Epithelial cell of esophagus (primary cell): ENCODE data around the gene AKAP1.

Source experiments
- DNase-seq: peaks from one replicate; pipeline ENCODE4 v3.0.0; 2010; ENCODE audit warnings: low read depth
- H3K4me3 ChIP-seq: 2 replicates; pipeline ENCODE4 v1.5.1; 2011; ENCODE audit warnings: mild to moderate bottlenecking, low read length, control low read depth
- TF ChIP-seq, protein P1 (sequence below): IDR thresholded peaks from 2 replicates; pipeline ENCODE4 v1.5.1; 2011; ENCODE audit warnings: low read depth, mild to moderate bottlenecking, low read length, control low read depth, inconsistent platforms; ENCODE audit not compliant: insufficient read depth; ENCODE audit errors: missing control alignments

Gene AKAP1, protein sequence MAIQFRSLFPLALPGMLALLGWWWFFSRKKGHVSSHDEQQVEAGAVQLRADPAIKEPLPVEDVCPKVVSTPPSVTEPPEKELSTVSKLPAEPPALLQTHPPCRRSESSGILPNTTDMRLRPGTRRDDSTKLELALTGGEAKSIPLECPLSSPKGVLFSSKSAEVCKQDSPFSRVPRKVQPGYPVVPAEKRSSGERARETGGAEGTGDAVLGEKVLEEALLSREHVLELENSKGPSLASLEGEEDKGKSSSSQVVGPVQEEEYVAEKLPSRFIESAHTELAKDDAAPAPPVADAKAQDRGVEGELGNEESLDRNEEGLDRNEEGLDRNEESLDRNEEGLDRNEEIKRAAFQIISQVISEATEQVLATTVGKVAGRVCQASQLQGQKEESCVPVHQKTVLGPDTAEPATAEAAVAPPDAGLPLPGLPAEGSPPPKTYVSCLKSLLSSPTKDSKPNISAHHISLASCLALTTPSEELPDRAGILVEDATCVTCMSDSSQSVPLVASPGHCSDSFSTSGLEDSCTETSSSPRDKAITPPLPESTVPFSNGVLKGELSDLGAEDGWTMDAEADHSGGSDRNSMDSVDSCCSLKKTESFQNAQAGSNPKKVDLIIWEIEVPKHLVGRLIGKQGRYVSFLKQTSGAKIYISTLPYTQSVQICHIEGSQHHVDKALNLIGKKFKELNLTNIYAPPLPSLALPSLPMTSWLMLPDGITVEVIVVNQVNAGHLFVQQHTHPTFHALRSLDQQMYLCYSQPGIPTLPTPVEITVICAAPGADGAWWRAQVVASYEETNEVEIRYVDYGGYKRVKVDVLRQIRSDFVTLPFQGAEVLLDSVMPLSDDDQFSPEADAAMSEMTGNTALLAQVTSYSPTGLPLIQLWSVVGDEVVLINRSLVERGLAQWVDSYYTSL

DNA sequence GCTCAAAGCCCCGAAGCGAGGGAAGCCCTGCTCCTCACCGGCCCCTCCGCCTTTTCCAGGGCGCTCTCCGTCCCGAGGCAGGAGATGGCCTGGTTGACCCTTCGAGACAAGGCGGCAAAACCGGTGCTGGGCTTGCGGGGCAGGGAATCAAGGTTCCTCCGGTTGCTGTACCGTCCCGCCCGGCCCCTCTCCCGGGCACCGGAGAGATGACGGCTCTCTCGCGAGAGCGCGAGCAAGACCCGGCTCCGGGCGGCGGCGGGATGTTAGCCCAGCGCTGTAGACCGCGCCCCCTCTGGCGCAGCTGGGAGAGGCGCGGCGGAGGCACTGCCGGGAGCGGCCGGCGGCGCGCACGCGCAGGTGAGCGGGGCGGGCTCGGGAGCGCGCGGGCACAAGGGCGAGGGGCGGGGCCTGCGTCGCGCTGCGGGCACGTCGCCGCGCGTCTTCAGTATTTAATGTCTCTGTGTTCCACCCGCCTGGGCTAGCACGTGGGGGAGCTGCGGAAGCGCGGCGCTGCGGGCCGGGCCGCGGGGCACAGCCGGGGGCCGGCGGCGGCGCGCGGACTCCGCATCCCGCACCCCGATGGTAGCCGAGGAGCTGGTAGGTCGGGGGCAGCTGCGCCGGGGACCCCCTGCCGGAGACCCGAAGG is at the start of gene AKAP1:
AKAP1 (plus strand) TSS at position 445 of the 646 bp plus-strand sequence. CDS start 20,219 bp downstream, outside the sequence.
- peak within 1 kb of the TSS; percentile 90 for H3K4me3 ChIP-seq
- TF ChIP-seq, protein P1, sequence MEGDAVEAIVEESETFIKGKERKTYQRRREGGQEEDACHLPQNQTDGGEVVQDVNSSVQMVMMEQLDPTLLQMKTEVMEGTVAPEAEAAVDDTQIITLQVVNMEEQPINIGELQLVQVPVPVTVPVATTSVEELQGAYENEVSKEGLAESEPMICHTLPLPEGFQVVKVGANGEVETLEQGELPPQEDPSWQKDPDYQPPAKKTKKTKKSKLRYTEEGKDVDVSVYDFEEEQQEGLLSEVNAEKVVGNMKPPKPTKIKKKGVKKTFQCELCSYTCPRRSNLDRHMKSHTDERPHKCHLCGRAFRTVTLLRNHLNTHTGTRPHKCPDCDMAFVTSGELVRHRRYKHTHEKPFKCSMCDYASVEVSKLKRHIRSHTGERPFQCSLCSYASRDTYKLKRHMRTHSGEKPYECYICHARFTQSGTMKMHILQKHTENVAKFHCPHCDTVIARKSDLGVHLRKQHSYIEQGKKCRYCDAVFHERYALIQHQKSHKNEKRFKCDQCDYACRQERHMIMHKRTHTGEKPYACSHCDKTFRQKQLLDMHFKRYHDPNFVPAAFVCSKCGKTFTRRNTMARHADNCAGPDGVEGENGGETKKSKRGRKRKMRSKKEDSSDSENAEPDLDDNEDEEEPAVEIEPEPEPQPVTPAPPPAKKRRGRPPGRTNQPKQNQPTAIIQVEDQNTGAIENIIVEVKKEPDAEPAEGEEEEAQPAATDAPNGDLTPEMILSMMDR, result peak; percentile 15
- DNase-seq, result peak; percentile 96

DNA sequence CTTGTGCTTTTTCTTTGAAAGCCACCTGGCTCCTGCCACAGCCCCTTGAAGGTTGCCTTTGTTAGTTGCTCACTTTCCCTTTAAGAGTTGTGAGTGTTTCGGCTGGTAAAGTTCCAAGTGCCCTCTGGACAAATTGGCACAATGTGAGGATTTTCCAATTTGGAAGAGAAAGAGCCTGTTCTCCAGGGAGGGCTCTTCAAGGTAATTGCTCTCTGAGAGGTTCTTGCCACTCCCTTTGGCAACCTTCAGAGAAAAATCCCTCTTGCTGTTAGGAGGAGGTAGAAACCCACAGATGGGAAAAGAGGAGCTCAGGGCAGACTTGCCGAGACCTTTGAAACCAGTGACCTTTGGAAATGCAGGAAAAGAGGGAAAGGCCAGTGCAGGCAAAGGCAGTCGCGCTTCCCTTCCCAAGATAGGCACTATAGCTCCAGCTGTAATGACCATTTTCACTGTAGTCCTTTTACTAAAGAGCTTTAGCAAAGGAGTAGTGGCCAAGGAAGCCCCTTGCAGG is 49.0 kb upstream of the AKAP1 start:
- H3K4me3 ChIP-seq, result no peak overlapping the region
- TF ChIP-seq, protein P1, result no peak
- peak; percentile 42 for DNase-seq

DNA sequence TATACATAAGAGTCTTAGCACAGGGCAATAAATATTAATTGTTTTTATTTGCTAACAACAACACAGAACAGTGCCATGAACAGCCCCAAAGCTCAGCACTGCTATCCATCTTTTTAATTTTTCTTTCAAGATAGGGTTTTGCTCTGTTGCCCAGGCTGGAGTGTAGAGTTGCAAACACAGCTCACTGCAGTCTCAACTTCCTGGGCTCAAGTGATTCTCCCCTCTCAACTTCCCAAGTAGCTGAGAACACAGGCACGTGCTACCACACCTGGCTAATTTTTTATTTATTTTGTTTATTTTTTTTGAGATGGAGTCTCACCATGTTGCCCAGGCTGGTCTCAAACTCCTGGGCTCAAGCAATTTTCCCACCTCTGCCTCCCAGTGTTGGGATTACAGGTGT is 47.6 kb upstream of the AKAP1 start:
- no peak overlapping the region for H3K4me3 ChIP-seq
- DNase-seq, result no peak
- TF ChIP-seq, protein P1, result no peak

DNA sequence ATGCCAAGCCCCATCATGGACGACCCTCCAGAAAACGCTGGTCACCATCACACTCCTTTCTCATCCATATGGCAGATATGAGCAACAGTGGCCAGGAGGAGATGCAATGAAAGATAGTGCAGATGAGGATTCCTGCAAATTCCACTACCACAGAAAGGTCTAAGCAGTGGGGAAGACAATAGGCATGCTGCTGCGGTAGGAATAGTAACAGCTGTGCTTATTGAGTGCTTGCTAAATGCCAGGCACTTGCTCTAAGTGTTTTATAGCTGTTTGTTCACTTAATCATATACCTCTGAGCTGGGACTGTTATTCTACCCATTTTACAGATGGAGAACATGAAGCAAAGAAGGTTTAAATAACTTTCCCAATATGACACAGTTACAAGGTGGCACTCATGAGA is 46.6 kb upstream of the AKAP1 start:
- H3K4me3 ChIP-seq, result no peak overlapping the region
- TF ChIP-seq, protein P1, result no peak
- DNase-seq, result no peak

DNA sequence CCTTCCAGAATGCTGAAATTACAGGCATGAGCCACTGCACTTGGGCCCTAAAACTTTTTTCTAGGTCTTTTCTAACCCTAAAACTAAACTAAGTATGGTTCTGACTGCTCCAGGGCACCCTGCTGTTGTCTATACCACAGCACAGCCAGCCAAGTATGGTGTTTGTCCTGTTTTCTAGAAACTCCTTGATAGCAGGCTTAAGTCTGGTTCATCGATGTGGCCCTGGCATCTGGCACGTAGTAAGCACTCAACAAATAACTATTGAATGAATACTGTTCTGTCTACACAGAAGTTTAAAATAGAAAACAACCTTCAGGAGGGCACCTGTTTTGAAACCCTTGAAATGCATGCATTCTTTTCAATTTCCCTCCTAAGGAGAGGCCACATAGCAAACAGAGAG is 44.5 kb upstream of the AKAP1 start:
- no peak overlapping the region for H3K4me3 ChIP-seq
- TF ChIP-seq, protein P1, result no peak
- no peak for DNase-seq

DNA sequence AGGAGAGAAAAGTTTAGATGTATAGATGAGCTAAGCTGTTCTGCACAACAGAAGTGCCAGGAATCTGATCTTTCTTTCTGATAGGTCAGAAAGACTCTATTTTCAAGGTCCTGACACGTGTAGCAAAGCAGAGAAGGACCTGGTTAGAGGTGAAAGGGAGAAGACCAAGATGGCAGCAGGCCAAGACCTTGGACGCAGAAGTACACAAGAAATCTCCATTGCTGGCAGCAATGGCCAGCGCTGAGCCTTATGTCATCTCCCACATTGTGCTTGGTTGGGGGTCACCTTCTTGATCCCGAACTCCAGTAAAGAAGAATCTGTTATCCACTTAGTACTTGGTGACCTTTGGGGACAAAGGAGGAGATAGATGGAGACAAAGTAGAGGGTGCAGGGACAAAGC is 41.8 kb upstream of the AKAP1 start:
- TF ChIP-seq, protein P1, result no peak
- H3K4me3 ChIP-seq, result no peak overlapping the region
- no peak for DNase-seq
